Left forelimb (tissue), 1 donor: ENCODE results near the gene RASAL3.
"Not testable (repeated sequence)": the region's sequence is repeated elsewhere in the genome, so short reads cannot be mapped to it uniquely, and the experiment has no call there.

Source experiments
- DNase-seq: peaks from one replicate; pipeline ENCODE4 v3.0.0-alpha.2; 2018; ENCODE audit warnings: low spot score

RASAL3 gene

DNA sequence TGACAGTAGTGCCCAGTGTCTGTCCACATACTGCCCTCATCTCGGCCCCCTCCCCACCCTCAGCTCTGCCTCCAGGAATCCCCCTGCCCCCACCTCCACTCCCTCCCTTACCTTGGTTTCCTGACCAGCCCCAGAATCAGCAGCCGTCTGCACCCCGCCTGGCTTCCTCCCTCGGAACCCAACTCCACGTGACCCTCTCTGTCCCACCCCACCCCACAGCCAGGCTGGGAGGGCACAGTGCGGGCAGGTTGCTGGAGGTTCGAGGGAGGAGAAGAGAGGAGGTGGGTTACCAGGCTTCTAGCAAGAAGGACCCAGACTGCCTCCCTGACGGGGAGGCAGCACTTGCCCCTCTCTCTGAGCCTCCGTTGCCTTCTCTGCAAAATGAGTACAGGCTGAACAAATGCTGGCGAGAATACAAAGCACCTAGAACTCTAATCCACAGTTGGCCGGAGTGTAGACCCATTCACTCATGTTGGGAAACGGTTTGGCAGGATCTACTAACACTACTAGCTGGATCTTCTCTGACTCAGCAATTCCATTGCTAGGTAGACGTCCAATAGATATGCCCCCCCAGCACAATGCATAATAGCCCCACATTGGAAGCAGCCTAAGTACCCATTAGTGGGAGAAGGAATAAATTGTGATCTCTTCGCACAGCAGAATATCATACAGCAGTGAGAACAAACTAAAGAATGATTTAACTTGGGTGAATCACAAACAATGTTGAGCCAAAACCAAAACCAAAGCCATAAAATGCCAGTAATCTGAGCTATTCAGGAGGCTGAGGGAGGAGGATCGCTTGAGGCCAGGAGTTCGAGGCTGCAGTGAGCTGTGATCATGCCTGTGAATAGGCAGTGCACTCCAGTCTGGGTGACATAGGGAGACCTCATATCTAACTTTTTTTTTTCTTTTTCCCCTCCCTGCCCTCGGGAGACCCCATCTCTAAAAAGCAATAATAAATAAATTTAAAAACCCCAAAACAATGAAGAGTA lies at the start of gene RASAL3:
Gene RASAL3, minus strand, starts transcription at position 151 of the 992 bp plus-strand sequence. CDS start 186 bp downstream, outside the sequence.
- no peak for DNase-seq

DNA sequence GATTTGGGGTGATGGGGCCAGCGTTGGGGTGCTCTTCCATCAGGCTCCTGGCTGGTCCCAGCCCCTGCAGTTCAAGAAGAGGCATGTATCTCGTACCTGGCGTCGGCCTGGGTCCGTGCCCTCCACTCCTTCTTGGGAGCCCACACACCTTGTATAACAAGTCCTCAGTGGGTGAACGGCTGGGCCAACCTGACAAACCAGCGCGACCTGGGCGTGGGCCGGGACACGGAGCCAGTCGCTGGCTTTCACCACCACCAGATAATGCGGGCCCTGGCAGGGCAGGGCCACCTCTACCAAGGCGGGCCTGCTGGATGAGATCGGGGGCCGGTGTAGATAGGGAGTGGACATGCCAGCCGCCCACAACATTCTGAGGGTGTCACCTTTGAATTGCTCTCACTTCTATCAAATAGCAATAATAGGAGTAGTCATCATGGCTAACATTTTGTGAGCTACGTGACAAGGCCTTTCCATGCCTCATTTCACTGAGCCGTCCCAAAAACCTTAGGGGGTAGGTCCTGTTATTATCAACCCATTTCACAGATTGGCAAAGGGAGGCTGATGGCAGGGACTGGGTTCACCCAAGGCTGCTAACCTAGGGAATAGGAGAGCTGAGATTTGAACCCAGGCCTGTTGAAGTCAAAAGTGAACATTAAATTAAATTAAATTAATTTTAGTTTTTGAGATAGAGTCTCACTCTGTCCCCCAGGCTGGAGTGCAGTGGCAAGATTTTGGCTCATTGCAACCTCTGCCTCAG lies 47.5 kb upstream of the RASAL3 start:
- no peak for DNase-seq

DNA sequence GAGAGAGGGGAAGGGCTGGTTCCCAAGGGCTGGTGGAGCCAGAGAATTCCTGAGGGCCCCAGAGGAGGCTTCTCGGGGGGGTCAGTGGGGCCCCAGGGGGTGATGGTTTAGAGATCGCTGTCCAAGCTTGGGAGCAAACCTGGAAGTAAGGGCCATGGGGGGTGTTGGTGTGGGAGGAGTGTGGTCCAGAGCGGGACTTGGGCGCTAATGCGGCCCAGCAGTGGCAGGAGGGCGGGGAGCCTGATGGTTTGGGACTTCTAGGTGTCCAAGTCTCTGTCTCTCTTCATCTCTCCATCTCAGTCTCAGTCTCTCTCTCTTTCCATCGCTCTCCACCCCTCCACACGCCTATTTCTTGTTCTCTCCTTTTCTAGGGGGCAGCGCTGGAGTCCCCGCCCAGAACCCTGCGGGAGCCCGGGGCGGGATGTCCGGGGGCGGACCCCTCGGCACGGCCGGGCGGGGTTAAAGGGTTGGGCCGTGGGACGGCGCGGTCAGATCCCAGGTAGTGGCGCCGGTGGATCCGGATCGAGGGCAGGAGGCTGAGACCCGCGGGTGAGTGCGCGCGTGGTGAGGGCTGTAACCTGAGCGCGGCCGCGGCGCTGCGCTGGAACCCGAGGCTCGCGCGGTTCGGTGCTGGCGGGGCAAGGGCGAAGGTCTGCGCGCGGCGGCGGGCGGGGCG lies 43.8 kb upstream of the RASAL3 start, which contains the start of gene CYP4F22:
Gene CYP4F22, plus strand, starts transcription at position 491 of the 676 bp plus-strand sequence. CDS start 16,812 bp downstream, outside the sequence.
- no peak for DNase-seq

DNA sequence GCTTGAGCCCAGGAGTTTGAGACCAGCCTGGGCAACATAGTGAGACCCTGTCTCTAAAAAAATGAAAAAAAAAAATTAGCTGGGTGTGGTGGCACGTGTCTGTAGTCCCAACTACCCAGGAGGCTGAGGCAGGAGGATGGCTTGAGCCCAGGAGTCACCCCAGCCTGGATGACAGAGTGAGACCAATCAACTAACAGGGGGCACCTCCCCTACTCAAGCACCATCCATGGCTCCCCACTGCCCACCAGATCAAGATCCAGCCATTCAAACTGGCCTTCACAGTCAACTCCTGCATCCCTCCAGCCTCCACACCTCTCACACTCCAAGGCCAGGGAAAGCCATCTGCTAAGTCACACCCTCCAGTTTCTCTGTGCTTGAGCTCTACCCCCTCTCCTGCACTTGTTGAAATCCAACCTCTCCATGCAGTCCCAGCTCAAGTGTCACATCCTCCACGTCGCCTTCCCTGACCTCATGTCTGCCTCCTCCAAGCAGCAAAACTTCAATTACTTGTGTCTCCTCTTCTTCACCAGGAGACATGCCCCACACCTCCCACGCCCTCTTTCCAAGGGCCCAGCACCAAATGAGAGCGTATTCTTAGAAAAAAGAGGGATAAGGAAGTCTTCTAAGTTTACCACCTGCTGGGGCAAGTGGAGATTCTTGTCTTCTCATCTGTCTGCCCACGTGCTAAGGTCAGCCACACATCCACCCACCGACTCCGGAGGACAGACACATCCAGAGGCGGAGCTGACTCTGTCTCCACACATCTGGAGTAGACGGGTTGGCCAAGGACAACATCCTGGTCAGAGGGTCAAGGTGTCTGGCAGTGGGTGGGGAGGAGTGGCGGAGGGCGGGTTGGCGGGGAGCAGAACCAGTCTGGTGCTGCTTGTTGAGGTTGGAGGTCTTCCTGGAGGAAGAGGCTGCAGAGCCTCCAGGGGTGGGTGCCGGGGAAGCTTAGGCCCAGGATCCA lies 43.0 kb upstream of the RASAL3 start:
- DNase-seq, result no peak

DNA sequence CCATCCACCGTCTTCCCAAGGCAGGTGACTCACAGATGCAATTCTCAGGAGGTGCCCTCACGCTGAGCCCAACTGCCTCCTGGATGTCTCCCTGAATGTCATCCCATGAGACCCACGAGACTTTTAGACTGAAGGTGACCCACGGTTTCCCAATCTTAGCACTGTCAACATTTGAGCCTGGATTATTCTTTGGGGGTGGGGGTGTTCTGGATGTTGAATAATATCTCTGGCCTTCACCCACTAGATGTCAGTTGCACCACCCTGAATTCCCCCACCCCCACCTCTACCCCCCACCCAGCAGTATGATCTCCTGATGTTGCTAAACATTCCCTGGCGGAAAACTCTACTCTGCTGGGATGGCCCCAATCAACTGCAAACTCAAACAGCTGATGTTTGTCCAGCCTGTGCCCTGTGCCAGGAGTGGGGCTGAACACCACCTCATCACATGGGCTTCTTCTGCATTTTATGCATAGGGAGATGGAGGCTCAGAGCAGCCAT lies 41.8 kb upstream of the RASAL3 start:
- no peak for DNase-seq

DNA sequence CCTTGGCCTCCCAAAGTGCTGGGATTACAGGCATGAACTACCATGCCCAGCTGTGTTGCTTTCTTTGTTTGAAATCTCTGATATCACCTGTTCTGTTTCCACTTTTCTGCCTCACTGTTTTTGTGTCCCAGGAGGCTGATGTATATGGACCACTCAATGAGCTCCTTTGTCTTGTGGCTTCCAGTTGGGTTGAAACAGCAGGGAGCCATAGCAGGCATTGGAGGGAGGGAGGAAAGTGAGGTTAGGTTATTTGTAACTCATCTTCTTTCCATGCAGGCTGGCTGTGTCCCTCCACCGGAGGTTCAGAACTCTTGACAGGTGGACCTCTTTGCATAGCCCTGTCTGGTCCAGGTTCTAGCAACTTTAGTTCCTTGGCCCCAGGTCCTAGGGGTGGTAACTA lies 37.9 kb upstream of the RASAL3 start:
- no peak for DNase-seq

DNA sequence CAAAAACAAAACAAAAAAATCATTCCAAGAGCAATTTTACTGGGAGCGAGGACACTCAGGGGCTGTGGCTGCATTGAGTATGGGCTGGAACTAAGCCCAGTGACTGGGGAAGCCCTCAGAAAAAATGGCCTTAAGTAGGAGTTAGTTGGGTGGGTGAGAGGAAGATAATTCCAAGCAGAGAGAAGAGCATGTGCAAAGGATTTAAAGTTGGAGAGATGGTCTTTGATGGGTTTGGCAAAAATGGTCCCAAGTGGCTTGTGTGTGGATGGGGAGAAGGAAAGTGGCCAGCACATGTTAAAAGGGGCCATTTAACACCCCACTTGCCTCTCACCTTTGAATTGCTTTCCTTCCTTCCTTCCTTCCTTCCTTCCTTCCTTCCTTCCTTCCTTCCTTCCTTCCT lies 37.3 kb upstream of the RASAL3 start:
- no peak for DNase-seq

DNA sequence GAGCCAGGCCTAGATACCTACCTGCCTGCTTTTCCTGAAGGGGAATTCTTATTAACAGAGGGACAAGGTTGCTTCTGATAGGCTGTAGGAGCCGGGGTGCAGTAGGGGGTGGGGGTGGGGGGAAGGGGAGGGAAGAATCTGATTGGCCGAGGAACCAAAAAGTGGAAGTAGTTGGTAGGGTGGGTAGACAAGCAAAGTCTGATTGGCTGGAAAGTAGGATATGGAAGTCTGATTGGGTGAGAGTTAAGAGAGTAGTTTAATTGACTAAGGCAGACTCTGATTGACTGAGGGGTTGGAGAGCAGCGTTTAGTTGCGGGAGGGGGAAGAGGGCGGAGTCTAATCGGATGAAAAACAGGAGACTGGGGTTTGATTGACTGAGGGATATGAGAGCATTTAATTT lies 34.6 kb upstream of the RASAL3 start:
- DNase-seq, result no peak

DNA sequence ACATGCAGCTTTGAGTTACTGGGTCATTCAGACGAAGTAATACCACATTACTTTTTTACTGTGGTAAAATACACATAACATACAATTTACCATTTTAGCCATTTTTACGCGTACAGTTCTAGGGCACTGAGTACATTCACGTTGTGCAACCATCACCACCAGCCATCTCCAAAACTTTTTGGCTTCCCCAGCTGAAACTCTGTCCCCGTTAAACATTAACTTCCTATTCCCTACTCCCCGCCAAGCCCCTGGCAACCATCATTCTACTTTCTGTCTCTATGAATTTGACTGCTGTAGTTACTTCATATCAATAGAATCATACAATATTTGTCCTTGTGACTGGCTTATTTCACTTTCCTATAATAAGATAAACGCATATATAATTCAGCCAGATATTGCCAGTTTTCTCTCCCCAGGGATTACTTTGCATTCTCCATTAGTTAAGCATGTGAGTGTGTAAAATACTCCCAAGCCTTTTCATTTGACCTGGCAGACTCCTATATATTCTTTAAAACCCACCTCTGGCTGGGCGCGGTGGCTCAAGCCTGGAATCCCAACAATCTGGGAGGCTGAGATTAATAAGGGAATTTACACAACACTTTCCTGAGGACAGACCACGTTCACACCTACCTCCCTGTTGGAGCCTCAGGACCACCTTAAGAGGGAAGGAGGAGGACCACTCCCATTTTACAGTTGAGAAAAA lies 34.0 kb upstream of the RASAL3 start:
- no peak for DNase-seq

DNA sequence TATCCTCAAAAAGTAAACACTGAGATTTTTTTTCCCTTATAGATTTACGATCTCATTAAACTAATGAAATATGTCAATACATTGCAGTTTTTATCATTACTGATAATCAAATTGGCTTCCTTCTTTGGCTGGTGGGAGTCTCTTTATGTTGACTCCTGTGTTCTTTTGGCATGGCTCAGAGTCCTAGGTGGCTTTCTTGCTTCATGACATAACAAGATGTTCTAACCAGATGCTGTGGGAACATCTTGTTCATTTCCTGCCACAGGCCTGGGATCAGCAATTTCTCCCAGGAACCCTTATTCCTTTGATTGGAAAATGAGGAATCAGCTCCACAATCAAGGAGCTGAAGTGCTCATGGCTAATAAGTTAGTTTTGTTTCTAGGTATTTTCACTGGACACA lies 30.8 kb upstream of the RASAL3 start:
- DNase-seq, result no peak

DNA sequence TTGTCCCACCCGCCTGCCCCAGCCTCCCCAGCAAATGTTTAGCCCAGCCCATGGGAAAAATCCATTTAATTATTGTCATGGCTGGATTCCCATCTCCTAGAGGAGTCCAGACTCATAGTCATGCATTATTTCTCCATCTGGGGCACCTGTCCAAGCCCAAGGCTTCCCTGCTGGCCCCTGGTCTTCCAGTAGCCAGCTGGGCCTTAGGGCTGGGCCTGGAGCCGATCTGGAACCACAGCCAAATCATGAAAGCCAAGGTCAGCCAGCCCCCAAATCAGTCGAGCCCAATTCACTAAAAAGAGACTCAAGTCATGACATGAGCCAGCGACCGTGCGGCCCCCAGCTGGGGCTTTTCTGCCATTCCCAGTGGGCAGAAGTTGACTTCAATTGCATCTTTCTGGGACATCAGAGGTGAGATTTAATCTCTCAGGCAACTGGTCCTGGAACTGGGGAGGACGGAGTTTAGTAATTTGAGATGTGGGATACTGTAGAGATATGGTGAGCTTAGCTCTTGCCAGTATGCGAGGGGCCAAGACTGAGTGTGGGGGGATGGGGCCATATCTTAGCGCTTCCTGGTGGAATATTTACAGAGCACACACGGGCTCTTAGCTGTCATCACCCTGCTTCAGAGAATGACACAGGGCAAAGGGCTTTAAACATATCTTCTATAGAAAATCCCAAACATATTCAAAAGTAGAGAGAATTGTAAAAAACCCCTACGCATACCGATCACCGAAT lies 24.3 kb upstream of the RASAL3 start:
- DNase-seq, result no peak

DNA sequence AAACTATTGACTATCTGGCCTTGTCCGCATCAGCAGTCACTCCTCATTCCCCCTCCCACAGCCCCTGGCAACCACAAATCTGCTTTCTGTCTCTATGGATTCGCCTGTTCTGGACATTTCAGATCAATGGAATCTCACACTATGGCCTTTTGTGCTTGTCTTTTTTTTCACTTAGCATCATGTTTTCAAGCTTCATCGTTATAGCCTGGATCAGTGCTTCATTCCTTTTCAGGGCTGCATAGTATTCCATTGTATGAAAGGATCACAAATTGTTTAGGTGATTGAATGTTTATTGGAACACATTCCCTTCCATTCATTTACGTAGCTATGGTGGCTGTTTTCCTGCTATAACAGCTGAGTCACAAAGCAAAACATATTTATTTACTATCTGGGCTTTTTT lies 22.7 kb upstream of the RASAL3 start:
- DNase-seq, result no peak

DNA sequence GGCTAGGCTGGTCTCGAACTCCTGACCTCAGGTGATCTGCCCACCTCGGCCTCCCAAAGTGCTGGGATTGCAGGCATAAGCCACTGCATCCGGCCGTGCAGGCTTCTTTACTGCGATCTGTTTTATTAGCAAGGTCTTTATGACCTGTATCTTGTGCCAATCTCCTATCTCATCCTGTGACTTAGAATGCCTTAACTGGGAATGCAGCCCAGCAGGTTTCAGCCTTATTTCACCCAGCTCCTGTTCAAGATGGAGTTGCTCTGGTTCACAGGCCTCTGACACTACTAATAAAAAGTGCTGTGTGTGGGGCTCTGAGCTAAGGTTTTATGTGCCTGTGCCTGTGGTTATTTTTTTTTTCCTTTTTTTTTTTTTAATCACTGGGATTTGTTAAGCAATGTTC lies 21.4 kb upstream of the RASAL3 start:
- not testable (repeated sequence) for DNase-seq

DNA sequence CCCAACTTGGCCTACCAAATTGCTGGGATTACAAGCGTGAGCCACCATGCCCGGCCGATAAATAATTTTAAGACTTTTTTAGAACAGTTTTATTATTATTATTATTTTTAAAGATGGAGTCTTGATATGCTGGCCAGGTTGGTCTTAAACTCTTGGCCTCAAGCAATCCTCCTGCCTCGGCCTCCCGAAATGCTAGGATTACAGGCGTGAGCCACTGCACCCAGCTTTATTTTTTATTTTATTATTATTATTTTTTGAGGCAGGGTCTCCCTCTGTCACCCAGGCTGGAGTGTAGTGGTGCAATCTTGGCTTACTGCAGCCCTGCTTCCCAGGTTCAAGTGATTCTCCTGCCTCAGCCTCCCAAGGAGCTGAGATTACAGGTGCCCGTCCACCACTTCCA lies 16.7 kb upstream of the RASAL3 start:
- DNase-seq, result not testable (repeated sequence)

DNA sequence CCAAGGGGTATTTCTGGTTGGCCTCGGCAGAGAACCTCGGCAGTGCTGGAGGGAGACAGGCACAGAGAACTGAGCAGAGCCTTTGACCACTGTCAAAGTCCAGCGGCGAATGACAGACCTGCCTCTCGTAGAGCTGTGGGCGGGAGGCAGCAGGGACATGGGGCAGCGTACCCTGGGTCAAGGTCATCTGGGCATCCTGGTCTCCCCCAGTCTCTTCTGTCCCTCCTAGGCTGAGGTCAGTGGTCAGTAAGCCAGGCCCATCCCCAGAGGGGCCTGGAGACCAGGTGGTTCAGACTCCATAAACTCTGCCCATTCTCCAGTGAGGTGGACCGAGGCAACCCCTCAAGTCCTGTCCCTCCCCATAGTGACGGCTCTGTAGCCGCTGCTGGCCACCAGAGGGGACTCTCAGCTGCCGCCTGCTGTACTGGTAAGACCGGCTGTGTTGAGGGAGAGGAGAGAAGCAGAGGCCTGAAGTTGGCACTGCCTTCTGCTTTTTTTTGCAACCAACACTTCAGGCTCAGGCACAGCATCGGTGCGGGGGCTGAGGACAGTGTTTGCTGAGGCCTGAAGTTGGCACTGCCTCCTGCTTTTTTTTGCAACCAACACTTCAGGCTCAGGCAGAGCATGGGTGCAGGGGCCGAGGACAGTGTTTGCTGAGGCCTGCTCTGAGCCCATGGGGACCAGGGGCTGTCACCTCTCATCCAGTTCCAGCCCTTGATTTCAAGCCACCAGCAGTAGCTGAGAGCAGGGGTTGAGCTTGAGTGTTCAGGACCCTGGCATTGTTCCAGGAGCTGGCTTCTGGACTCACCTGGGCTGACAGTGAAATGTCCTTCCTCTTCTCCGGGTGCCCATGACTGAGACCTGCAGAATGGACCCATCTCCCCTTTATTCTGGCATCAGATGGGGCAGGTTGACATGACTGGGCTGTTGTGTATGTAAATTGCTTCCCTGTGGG lies 15.3 kb upstream of the RASAL3 start, which contains the start of gene PGLYRP2:
Gene PGLYRP2, minus strand, starts transcription at position 111 of the 955 bp plus-strand sequence. CDS start 130 bp downstream, outside the sequence.
- DNase-seq, result no peak

DNA sequence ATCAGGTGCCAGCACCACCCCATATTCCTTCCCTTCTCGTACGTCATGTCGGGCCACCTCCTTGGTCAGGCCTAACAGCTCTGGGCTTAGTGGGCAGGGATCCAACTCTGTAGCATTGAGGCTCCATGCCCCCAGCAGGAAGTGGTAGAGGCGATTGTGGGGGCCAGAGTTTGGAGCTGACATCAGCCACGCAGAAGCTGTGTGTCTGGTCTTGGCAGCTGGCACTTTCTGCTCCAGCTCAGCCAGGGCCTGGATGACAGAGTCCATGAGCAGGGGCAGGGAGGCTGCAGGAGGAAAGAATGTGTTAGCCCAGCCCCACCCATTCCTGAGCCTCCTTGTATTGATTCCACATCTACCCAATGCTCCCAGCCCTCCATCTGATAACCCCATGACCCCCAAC lies 12.0 kb upstream of the RASAL3 start:
- no peak for DNase-seq

DNA sequence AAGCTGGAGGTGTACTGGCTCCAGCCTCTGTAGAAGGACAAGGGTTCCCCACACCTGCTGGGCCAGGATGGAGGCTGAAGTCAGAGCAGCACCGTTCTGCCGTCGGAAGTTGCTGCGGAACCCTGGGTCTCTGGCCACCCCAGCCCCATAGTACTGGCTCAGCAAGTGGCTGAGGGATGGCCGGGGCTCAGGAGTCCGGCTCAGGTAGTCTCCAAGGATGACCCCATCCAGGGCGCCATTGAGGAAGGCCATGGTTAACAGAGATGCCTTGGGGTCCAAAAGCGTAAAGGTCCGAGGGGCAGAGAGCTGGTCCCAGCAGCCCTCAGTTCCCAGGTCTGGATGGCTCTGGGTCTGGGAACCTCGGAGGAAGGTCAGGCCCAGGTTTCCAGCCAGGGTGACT lies 11.3 kb upstream of the RASAL3 start:
- no peak for DNase-seq

DNA sequence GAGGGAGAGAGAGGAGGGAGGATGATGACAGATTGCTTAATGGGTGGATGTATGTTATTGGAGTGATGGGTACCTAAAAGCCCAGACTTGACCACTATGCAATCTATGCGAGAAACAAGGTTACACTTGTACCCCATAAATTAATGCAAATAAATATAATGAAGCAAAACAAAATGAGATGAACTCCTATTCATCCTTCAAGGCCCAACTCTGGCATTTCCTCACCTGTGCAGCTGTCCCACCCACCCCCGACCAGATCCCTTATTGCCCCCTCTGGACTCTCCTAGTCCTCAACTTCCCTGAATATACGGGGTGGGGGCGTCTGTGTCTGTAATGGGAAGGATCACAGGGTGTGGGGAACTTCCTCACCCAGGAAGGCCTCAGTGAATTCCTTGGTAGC lies 10.8 kb upstream of the RASAL3 start:
- no peak for DNase-seq
